ENCODE results near the gene CTIF.
A peak's percentile ranks its signal among the peaks of the same experiment; 100 is the strongest.

Gene CTIF

GRCh38 chr18:48825101-48825745 lies 286.4 kb downstream of the CTIF start:
- no peak for DNase-seq

- no peak for DNase-seq
Observed at GRCh38 chr18:48826271-48826670, 287.4 kb downstream of the CTIF start.

- DNase-seq = no peak
Observed at GRCh38 chr18:48826806-48827205, 288.0 kb downstream of the CTIF start.

- no peak for DNase-seq
Observed at GRCh38 chr18:48827291-48828193, 288.7 kb downstream of the CTIF start.

GRCh38 chr18:48828194-48828545 lies 289.3 kb downstream of the CTIF start:
- no peak for DNase-seq

GRCh38 chr18:48828691-48829442 lies 290.0 kb downstream of the CTIF start:
- no peak for DNase-seq

GRCh38 chr18:48829443-48830149 lies 290.8 kb downstream of the CTIF start:
- no peak for DNase-seq

- DNase-seq = no peak
Observed at GRCh38 chr18:48831113-48831759, 292.4 kb downstream of the CTIF start.

GRCh38 chr18:48831802-48832201 lies 293.0 kb downstream of the CTIF start:
- no peak for DNase-seq

GRCh38 chr18:48832938-48833700 lies 294.3 kb downstream of the CTIF start:
- peak in 1 of 5 donors; percentile 41 for DNase-seq

GRCh38 chr18:48833701-48834412 lies 295.0 kb downstream of the CTIF start:
- peak in 4 of 5 donors; percentile 30 to 87 (median 40) for DNase-seq

- DNase-seq = peak; percentile 51 to 91 (median 63)
Observed at GRCh38 chr18:48834413-48835031, 295.7 kb downstream of the CTIF start.

- no peak for DNase-seq
Observed at GRCh38 chr18:48835119-48835518, 296.3 kb downstream of the CTIF start.

- DNase-seq = no peak
Observed at GRCh38 chr18:48835745-48836170, 296.9 kb downstream of the CTIF start.

GRCh38 chr18:48836231-48836805 lies 297.5 kb downstream of the CTIF start:
- no peak for DNase-seq

GRCh38 chr18:48836806-48837615 lies 298.2 kb downstream of the CTIF start:
- no peak for DNase-seq

GRCh38 chr18:48837676-48838075 lies 298.8 kb downstream of the CTIF start:
- no peak for DNase-seq

GRCh38 chr18:48838166-48838775 lies 299.4 kb downstream of the CTIF start:
- DNase-seq = no peak
